GM23248 (cell line): ENCODE measurements around the gene CEACAM5.

Source experiments
- EZH2 ChIP-seq: fragments of 200-600 bp; sonication (generic); IDR thresholded peaks from 2 replicates; pipeline ENCODE4 v1.6.1; 2018; ENCODE audit warnings: antibody characterized with exemption, mild to moderate bottlenecking; ENCODE audit not compliant: insufficient read depth, poor library complexity, severe bottlenecking
- EZH2phosphoT487 ChIP-seq: fragments of 200-600 bp; sonication (generic); IDR thresholded peaks from 2 replicates; pipeline ENCODE4 v1.6.1; 2018; ENCODE audit warnings: antibody characterized with exemption, moderate library complexity, mild to moderate bottlenecking, low read depth; ENCODE audit not compliant: insufficient read depth

DNA sequence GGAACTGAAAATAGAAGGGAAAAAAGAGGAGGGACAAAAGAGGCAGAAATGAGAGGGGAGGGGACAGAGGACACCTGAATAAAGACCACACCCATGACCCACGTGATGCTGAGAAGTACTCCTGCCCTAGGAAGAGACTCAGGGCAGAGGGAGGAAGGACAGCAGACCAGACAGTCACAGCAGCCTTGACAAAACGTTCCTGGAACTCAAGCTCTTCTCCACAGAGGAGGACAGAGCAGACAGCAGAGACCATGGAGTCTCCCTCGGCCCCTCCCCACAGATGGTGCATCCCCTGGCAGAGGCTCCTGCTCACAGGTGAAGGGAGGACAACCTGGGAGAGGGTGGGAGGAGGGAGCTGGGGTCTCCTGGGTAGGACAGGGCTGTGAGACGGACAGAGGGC is at the start of gene CEACAM5:
- no peak for TF ChIP-seq EZH2
- no peak for TF ChIP-seq EZH2phosphoT487
